ENCODE data around the gene COL28A1. TPM values are rescaled to one million over a fixed set of nuclear protein-coding genes. Genes with fewer than 3 reads are reported as not detected.

Gene COL28A1
- total and polyA plus RNA-seq, 8 donors, result 0.73 to 2.8 (median 2.1) TPM

GRCh38 chr7:7554021-7554432 lies 18.4 kb upstream of the COL28A1 start:
- no peak for TF ChIP-seq CTCF (IDR thresholded peaks at IDR 0.05)
- DNase-seq (no peak), ATAC-seq (no peak)
- H3K4me1 ChIP-seq, result peaks cover 0 to 6% of the 10 kb centered on the region in 2 donors
- H3K36me3 ChIP-seq, result no peaks in the 10 kb centered on the region
- peaks cover 0 to 3% of the 10 kb centered on the region in 2 donors for H3K9me3 ChIP-seq
- no peaks in the 10 kb centered on the region for H3K27me3 ChIP-seq
- intact Hi-C loops (cut with DNase I), result no loop called here
- no peak overlapping the region for H3K27ac ChIP-seq
- H3K4me3 ChIP-seq, result no peak overlapping the region

GRCh38 chr7:7553386-7553785 lies 17.7 kb upstream of the COL28A1 start:
- Histone ChIP-seq H3K9me3 (no peaks in the 10 kb centered on the region), H3K27ac (no peak overlapping the region), H3K27me3 (no peaks in the 10 kb centered on the region), H3K36me3 (no peaks in the 10 kb centered on the region), H3K4me1 (peaks cover 0 to 6% of the 10 kb centered on the region in 2 donors), H3K4me3 (no peak overlapping the region)
- no peak for TF ChIP-seq CTCF (IDR thresholded peaks at IDR 0.05)
- intact Hi-C loops (cut with DNase I), result no loop called here
- DNase-seq (no peak), ATAC-seq (no peak)

- intact Hi-C loops (cut with DNase I), result no loop called here
- H3K9me3 ChIP-seq, result no peaks in the 10 kb centered on the region
- no peaks in the 10 kb centered on the region for H3K27me3 ChIP-seq
- TF ChIP-seq CTCF (IDR thresholded peaks at IDR 0.05), result no peak
- no peaks in the 10 kb centered on the region for H3K36me3 ChIP-seq
- H3K4me3 ChIP-seq, result no peak overlapping the region
- H3K4me1 ChIP-seq, result peaks cover 0 to 6% of the 10 kb centered on the region in 2 donors
- no peak for DNase-seq
- no peak for ATAC-seq
- no peak overlapping the region for H3K27ac ChIP-seq
Observed at GRCh38 chr7:7552199-7552598, 16.5 kb upstream of the COL28A1 start.

GRCh38 chr7:7550663-7551062 lies 15.0 kb upstream of the COL28A1 start:
- no peak for ATAC-seq
- no peak overlapping the region for H3K4me3 ChIP-seq
- no peaks in the 10 kb centered on the region for H3K27me3 ChIP-seq
- TF ChIP-seq CTCF (IDR thresholded peaks at IDR 0.05), result no peak
- DNase-seq, result no peak
- peaks cover 0 to 6% of the 10 kb centered on the region in 2 donors for H3K4me1 ChIP-seq
- H3K36me3 ChIP-seq, result no peaks in the 10 kb centered on the region
- intact Hi-C loops (cut with DNase I), result no loop called here
- H3K9me3 ChIP-seq, result no peaks in the 10 kb centered on the region
- H3K27ac ChIP-seq, result no peak overlapping the region

- TF ChIP-seq CTCF (IDR thresholded peaks at IDR 0.05), result no peak
- ATAC-seq (no peak), DNase-seq (no peak)
- H3K36me3 ChIP-seq, result no peaks in the 10 kb centered on the region
- no peaks in the 10 kb centered on the region for H3K27me3 ChIP-seq
- H3K4me1 ChIP-seq, result no peaks in the 10 kb centered on the region
- H3K27ac ChIP-seq, result no peak overlapping the region
- intact Hi-C loops (cut with DNase I), result loop anchor here in 1 of 2 donors (10.0 kb wide), 2 partner anchors 124 to 444 kb away; no protein-coding TSS in a partner anchor
- no peaks in the 10 kb centered on the region for H3K9me3 ChIP-seq
- no peak overlapping the region for H3K4me3 ChIP-seq
Observed at GRCh38 chr7:7548407-7548806, 12.7 kb upstream of the COL28A1 start.
